SK-N-SH (cell line): Measurements from ENCODE around the gene FHOD3.

Source experiments
- CTCF ChIP-seq: fragments of 200-600 bp; sonication (generic); IDR thresholded peaks from 2 replicates; pipeline ENCODE4 v1.6.1; 2017; ENCODE audit warnings: antibody characterized with exemption, mild to moderate bottlenecking, moderate library complexity
- EP300 ChIP-seq, 2 experiments: IDR thresholded peaks; 2 replicates each; pipeline versions ENCODE4 v1.4.0 to v1.6.1; 2012; ENCODE audit warnings: borderline replicate concordance in 1 of 2, low read depth in 1 of 2, low read length in 1 of 2
- EZH2phosphoT487 ChIP-seq: fragments of 200-600 bp; sonication (generic); IDR thresholded peaks from 2 replicates; pipeline ENCODE4 v1.6.1; 2017; ENCODE audit warnings: low read depth, mixed run types, mild to moderate bottlenecking, antibody characterized with exemption, moderate library complexity, borderline replicate concordance
- FOXM1 ChIP-seq: IDR thresholded peaks from 2 replicates; pipeline ENCODE4 v1.4.0; 2012; ENCODE audit warnings: low read depth, mild to moderate bottlenecking
- IRF3 ChIP-seq: fragments of 150-350 bp; IDR thresholded peaks from 2 replicates; pipeline ENCODE4 v1.6.1; 2016; ENCODE audit warnings: mild to moderate bottlenecking, low read depth, low read length
- NRF1 ChIP-seq: IDR thresholded peaks from 2 replicates; pipeline ENCODE4 v1.6.1; 2012; ENCODE audit warnings: low read depth, mild to moderate bottlenecking, low read length
- POLR2AphosphoS5 ChIP-seq: IDR thresholded peaks from 2 replicates; pipeline ENCODE4 v1.6.1; 2012; ENCODE audit warnings: low read depth, low read length
- RAD21 ChIP-seq: IDR thresholded peaks from 2 replicates; pipeline ENCODE4 v1.6.1; 2012; ENCODE audit warnings: mild to moderate bottlenecking, low read length
- RCOR1 ChIP-seq: fragments of 150-350 bp; IDR thresholded peaks from 2 replicates; pipeline ENCODE4 v1.6.1; 2017; ENCODE audit warnings: antibody characterized with exemption, low read length
- RFX5 ChIP-seq: IDR thresholded peaks from 2 replicates; pipeline ENCODE4 v1.6.1; 2012; ENCODE audit warnings: mild to moderate bottlenecking, improper control_type of control experiment, low read length
- SMC3 ChIP-seq: IDR thresholded peaks from 2 replicates; pipeline ENCODE4 v1.6.1; 2012; ENCODE audit warnings: low read depth, low read length, improper control_type of control experiment
- TAF1 ChIP-seq: IDR thresholded peaks from 2 replicates; pipeline ENCODE4 v1.6.1; 2012; ENCODE audit warnings: low read depth, mild to moderate bottlenecking, low read length, moderate library complexity, borderline replicate concordance
- TEAD4 ChIP-seq: IDR thresholded peaks from 2 replicates; pipeline ENCODE4 v1.4.0; 2012; ENCODE audit warnings: mild to moderate bottlenecking, borderline replicate concordance; ENCODE audit not compliant: insufficient read depth
- USF2 ChIP-seq: fragments of 150-350 bp; IDR thresholded peaks from 2 replicates; pipeline ENCODE4 v1.6.1; 2017; ENCODE audit warnings: antibody characterized with exemption, low read length, low read depth, borderline replicate concordance

GRCh38 chr18:36296650-36297416, 680 bp upstream of the FHOD3 start:
- peak; percentile 64 for TF ChIP-seq CTCF
- TF ChIP-seq TAF1, result no peak
- no peak for TF ChIP-seq NRF1
- TF ChIP-seq IRF3, result no peak
- TF ChIP-seq POLR2AphosphoS5, result no peak
- peak; percentile 83 for TF ChIP-seq SMC3
- peak; percentile 82 for TF ChIP-seq RAD21
- no peak for TF ChIP-seq RCOR1
- TF ChIP-seq FOXM1, result no peak
- no peak for TF ChIP-seq EP300 (IDR thresholded peaks at IDR 0.05; ENCODE audit: borderline replicate concordance in 1 of 2, low read depth in 1 of 2, low read length in 1 of 2)
- no peak for TF ChIP-seq RFX5
- TF ChIP-seq USF2, result no peak
- TF ChIP-seq TEAD4, result no peak
- no peak for TF ChIP-seq EZH2phosphoT487
